A673 (cell line): ENCODE measurements around the gene DEFB108B. TPM values are rescaled to one million over a fixed set of nuclear protein-coding genes. Genes with fewer than 3 reads are reported as not detected.
"Not testable (repeated sequence)": the region's sequence is repeated elsewhere in the genome, so short reads cannot be mapped to it uniquely, and the experiment has no call there.

ENCODE experiments used
- BruUV-seq: library from RNA; stranded (reverse); fragments of 400-500 nt; replicated peaks from 2 replicates; lab custom pipeline; 2021; lab: Mats Ljungman, UMichigan
- CTCF ChIA-PET: fragments of 300-600 bp; sonication (Branson Sonifier 250); formaldehyde crosslinking; loops from one replicate; lab custom pipeline; 2022; ENCODE audit warnings: antibody characterized with exemption; lab: Charles Lee
- POLR2A ChIA-PET: fragments of 300-600 bp; sonication (Branson Sonifier 250); formaldehyde crosslinking; loops from one replicate; lab custom pipeline; 2022; ENCODE audit warnings: antibody characterized with exemption; ENCODE audit not compliant: low non-redundant PET; lab: Charles Lee
- DNase-seq: peaks from one replicate; pipeline ENCODE4 v3.0.0-alpha.2; 2015; ENCODE audit warnings: low spot score
- H3K27ac ChIP-seq: fragments of 200-600 bp; sonication (generic); 2 replicates; pipeline ENCODE4 v1.5.1; 2016; ENCODE audit warnings: mixed run types, low read depth, mild to moderate bottlenecking, mixed read lengths, antibody characterized with exemption, low read length; ENCODE audit not compliant: poor library complexity, severe bottlenecking
- H3K27me3 ChIP-seq: fragments of 200-600 bp; sonication (generic); replicated peaks from 2 replicates; pipeline ENCODE4 v1.6.1; 2017; ENCODE audit warnings: mixed run types, low read depth, mild to moderate bottlenecking, mixed read lengths, antibody characterized with exemption, low read length; ENCODE audit not compliant: insufficient read depth, poor library complexity
- H3K36me3 ChIP-seq: fragments of 200-600 bp; sonication (generic); 2 replicates; pipeline ENCODE4 v1.6.1; 2016; ENCODE audit warnings: mixed run types, mild to moderate bottlenecking, mixed read lengths, antibody characterized with exemption, low read length; ENCODE audit not compliant: insufficient read depth, poor library complexity, severe bottlenecking
- H3K4me1 ChIP-seq: fragments of 200-600 bp; sonication (generic); 2 replicates; pipeline ENCODE4 v1.6.1; 2017; ENCODE audit warnings: mixed run types, mild to moderate bottlenecking, mixed read lengths, antibody characterized with exemption, low read length; ENCODE audit not compliant: insufficient read depth, poor library complexity, severe bottlenecking
- H3K4me3 ChIP-seq: fragments of 200-600 bp; sonication (generic); 2 replicates; pipeline ENCODE4 v1.5.1; 2016; ENCODE audit warnings: low read depth, mixed run types, mild to moderate bottlenecking, mixed read lengths, low read length; ENCODE audit not compliant: poor library complexity, severe bottlenecking
- H3K9me3 ChIP-seq: fragments of 200-600 bp; sonication (generic); 2 replicates; pipeline ENCODE4 v1.6.1; 2016; ENCODE audit warnings: mixed run types, low read depth, mild to moderate bottlenecking, mixed read lengths, antibody characterized with exemption, low read length; ENCODE audit not compliant: poor library complexity, severe bottlenecking
- CTCF ChIP-seq: fragments of 300-800, 200-600 bp; sonication (generic); conservative IDR thresholded peaks from 2 replicates; pipeline ENCODE4 v1.5.1; 2017; ENCODE audit warnings: low read depth, mild to moderate bottlenecking, antibody characterized with exemption, low read length, moderate library complexity, mixed read lengths
- intact Hi-C: fragments of 100-400 bp; cut with micrococcal nuclease; formaldehyde crosslinking; loops from one replicate; pipeline ENCODE4 v1.10.0; 2022; ENCODE audit not compliant: unreplicated experiment
- total RNA-seq: library from RNA; stranded (reverse); gene quantifications from 2 replicates; pipeline ENCODE4 v1.2.3, GENCODE V29; 2021

The DEFB108B gene
- total RNA-seq, 1 experiment from 2014 or later = not detected

- H3K27me3 ChIP-seq, H3K36me3 ChIP-seq, H3K9me3 ChIP-seq, intact Hi-C loops, BruUV-seq, CTCF ChIA-PET, POLR2A ChIA-PET, H3K27ac ChIP-seq, H3K4me3 ChIP-seq, H3K4me1 ChIP-seq: not testable (repeated sequence)
- peak; percentile 67 for TF ChIP-seq CTCF
- peak; percentile 80 for DNase-seq
Measured at GRCh38 chr11:71863978-71864627, 31.1 kb downstream of the DEFB108B start.

- H3K4me1 ChIP-seq, H3K36me3 ChIP-seq, POLR2A ChIA-PET, H3K27me3 ChIP-seq, DNase-seq, CTCF ChIA-PET, H3K4me3 ChIP-seq, H3K9me3 ChIP-seq, intact Hi-C loops, BruUV-seq, H3K27ac ChIP-seq: not testable (repeated sequence)
- peak; percentile 25; the same call in 1 of the 2 replicates for TF ChIP-seq CTCF
Measured at GRCh38 chr11:71867209-71867608, 34.2 kb downstream of the DEFB108B start.

DNA sequence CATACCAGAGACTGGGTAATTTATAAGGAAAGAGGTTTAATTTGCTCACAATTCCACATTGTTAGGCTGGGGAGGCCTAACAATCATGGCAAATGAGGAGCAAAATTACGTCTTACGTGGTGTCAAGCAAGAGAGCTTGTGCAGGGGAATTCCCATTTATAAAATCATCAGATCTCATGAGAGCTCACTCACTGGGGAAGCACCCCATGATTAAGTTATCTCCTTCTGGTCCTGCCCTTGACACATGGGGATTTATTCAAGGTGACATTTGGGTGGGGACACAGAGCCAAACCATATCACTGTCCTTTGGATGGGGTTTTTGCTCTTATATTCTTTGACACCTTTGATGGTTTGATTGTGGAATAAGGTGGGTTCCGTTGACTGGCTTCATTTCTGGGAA lies 36.9 kb downstream of the DEFB108B start:
- intact Hi-C loops, H3K27me3 ChIP-seq, H3K4me1 ChIP-seq, POLR2A ChIA-PET, H3K4me3 ChIP-seq, H3K9me3 ChIP-seq, H3K36me3 ChIP-seq, BruUV-seq, DNase-seq, CTCF ChIA-PET, H3K27ac ChIP-seq: not testable (repeated sequence)

DNA sequence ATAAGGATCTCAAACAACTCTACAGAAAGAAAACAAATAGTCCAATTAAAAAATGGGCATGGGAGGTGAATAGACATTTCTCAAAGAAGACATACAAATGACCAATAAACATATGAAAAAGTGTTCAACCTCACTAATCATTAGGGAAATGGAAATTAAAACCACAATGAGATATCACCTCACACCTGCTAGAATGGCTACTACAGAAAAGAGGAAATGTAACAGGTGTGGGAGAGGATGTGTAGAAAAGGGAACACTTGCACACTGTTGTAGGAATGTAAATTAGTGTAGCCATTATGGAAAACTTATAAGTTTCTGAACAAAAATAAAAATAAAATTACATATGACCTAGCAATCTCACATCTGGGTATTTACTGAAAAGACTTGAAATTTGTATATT lies 37.7 kb downstream of the DEFB108B start:
- BruUV-seq, CTCF ChIA-PET, POLR2A ChIA-PET, H3K36me3 ChIP-seq, H3K27ac ChIP-seq, DNase-seq, H3K9me3 ChIP-seq, H3K4me1 ChIP-seq, intact Hi-C loops, H3K4me3 ChIP-seq, H3K27me3 ChIP-seq: not testable (repeated sequence)

DNA sequence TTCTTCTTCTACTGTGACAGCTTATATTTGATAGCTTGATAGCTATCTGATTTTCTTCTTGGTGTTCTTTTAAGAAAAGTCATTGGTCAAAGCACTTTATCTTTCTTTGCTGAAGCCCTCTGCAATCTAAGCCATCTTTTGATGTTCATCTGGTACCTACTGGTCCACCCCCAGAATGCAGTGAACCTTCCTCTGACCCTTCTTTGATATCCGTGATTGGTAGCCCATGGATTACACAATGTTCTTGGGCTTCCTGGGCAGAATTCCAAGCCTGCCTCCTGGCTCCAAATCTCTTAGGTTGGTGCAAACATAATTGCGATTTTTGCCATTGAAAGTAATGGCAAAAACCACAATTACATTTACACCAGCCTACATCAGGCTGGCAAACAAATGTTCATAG lies 43.3 kb downstream of the DEFB108B start:
- H3K27ac ChIP-seq, H3K27me3 ChIP-seq, BruUV-seq, H3K4me1 ChIP-seq, POLR2A ChIA-PET, CTCF ChIA-PET, H3K36me3 ChIP-seq, H3K9me3 ChIP-seq, DNase-seq, H3K4me3 ChIP-seq, intact Hi-C loops: not testable (repeated sequence)

DNA sequence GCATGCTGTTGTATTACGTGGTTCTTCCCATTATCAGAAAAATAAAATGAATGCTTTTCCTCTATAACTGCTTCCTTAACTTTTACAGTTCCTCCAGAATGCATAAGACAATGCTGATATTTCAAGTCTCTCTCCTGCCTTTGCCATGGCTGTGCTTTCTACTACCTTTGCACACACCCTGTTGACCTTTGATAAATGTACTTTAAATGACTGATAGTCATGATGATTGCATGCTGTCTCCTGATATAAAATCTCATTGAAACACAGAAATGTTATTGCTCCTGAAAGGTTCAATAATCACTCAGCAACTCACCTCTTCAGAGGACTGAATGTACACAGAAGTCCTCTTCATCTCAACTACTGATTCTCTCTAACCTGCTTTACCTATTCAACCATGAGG lies 45.1 kb downstream of the DEFB108B start, which contains the start of gene DEFB131B:
Gene DEFB131B, plus strand, starts transcription at position 395 of the 400 bp plus-strand sequence. Its CDS starts 0 bp downstream, at position 395.
- DNase-seq, H3K4me1 ChIP-seq, intact Hi-C loops, H3K36me3 ChIP-seq, CTCF ChIA-PET, H3K27ac ChIP-seq, H3K9me3 ChIP-seq, H3K4me3 ChIP-seq, H3K27me3 ChIP-seq, POLR2A ChIA-PET, BruUV-seq: not testable (repeated sequence)
